ENCODE data around the gene CA11. TPM values are rescaled to one million over a fixed set of nuclear protein-coding genes. Genes with fewer than 3 reads are reported as not detected.
A peak's percentile ranks its signal among the peaks of the same experiment; 100 is the strongest.

Gene CA11
- total and polyA plus RNA-seq, 9 of the 15 experiments (the other 6 are each of a cell fraction or from before 2014, with no cell fraction given): 2.9 to 19.9 (median 8.3) TPM

DNA sequence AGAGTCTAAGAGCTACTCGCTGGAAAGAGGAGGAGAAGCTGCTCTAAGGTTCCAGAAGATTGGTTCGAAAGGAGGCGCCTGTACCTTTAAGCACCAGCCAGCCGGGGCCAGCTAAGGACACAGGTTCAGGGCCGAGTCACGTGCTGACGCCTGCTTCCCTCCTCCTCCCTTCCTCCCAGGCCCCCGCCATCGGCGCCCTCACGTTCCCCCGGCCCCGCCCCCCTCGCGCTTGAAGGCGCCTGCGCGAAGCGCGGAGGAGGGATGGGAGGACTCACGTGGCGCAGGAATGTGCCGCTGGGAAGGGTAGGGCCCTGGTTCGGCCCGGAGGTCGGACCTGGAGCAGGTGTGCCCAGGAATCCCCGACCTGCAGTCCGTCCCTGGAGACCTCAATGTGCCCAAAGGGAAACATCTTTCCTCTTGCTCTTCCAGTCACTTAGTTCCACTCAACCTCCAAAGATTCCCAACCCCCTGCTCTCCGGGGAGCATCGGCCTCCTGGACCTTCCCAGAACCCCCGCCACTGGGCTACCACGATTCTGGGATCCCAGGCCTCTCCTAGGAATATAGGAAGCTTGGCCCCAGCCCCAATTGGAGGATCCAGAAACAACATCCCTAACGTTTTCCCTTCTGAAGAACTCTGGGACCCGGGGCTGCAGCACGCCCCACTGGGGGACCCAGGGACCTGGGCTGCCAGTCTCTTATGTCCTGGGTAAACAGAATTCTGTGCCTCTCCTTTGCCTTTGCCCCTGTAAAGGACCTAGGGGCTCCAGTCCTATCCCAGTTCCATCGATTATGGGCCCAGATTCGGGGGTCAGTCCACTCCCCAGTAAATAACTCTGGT, 11.3 kb downstream of the CA11 start (continued):
- TF ChIP-seq SMARCB1 (IDR thresholded peaks at IDR 0.05; ENCODE audit: insufficient read length, low read depth): no peak
- TF ChIP-seq MTA3 (IDR thresholded peaks at IDR 0.05; ENCODE audit: borderline replicate concordance): peak; percentile 38; the same call in 1 of the 2 replicates
- TF ChIP-seq, protein P1, sequence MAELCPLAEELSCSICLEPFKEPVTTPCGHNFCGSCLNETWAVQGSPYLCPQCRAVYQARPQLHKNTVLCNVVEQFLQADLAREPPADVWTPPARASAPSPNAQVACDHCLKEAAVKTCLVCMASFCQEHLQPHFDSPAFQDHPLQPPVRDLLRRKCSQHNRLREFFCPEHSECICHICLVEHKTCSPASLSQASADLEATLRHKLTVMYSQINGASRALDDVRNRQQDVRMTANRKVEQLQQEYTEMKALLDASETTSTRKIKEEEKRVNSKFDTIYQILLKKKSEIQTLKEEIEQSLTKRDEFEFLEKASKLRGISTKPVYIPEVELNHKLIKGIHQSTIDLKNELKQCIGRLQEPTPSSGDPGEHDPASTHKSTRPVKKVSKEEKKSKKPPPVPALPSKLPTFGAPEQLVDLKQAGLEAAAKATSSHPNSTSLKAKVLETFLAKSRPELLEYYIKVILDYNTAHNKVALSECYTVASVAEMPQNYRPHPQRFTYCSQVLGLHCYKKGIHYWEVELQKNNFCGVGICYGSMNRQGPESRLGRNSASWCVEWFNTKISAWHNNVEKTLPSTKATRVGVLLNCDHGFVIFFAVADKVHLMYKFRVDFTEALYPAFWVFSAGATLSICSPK (IDR thresholded peaks at IDR 0.05; ENCODE audit: borderline replicate concordance): no peak
- TF ChIP-seq, protein P2, sequence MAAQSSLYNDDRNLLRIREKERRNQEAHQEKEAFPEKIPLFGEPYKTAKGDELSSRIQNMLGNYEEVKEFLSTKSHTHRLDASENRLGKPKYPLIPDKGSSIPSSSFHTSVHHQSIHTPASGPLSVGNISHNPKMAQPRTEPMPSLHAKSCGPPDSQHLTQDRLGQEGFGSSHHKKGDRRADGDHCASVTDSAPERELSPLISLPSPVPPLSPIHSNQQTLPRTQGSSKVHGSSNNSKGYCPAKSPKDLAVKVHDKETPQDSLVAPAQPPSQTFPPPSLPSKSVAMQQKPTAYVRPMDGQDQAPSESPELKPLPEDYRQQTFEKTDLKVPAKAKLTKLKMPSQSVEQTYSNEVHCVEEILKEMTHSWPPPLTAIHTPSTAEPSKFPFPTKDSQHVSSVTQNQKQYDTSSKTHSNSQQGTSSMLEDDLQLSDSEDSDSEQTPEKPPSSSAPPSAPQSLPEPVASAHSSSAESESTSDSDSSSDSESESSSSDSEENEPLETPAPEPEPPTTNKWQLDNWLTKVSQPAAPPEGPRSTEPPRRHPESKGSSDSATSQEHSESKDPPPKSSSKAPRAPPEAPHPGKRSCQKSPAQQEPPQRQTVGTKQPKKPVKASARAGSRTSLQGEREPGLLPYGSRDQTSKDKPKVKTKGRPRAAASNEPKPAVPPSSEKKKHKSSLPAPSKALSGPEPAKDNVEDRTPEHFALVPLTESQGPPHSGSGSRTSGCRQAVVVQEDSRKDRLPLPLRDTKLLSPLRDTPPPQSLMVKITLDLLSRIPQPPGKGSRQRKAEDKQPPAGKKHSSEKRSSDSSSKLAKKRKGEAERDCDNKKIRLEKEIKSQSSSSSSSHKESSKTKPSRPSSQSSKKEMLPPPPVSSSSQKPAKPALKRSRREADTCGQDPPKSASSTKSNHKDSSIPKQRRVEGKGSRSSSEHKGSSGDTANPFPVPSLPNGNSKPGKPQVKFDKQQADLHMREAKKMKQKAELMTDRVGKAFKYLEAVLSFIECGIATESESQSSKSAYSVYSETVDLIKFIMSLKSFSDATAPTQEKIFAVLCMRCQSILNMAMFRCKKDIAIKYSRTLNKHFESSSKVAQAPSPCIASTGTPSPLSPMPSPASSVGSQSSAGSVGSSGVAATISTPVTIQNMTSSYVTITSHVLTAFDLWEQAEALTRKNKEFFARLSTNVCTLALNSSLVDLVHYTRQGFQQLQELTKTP (IDR thresholded peaks at IDR 0.05; ENCODE audit: low read depth in 1 of 2, partially characterized antibody in 2 of 2): peak; percentile 13 to 36
- TF ChIP-seq ZNF584 (CRISPR knock-in tag; IDR thresholded peaks at IDR 0.05; ENCODE audit: low read depth): no peak
- no peak for TF ChIP-seq TRIM28 (IDR thresholded peaks at IDR 0.05)
- no peak for TF ChIP-seq CEBPG (CRISPR knock-in tag; IDR thresholded peaks at IDR 0.05)
- no peak for TF ChIP-seq CEBPG (tag; conservative IDR thresholded peaks at IDR 0.05 in 1 of 2, IDR thresholded peaks at IDR 0.05 in 1 of 2)
- no peak for TF ChIP-seq ETV6 (IDR thresholded peaks at IDR 0.05; ENCODE audit: borderline replicate concordance in 1 of 2, low read depth in 2 of 2, low read length in 1 of 2)
- no peak for TF ChIP-seq ETV6 (CRISPR knock-in tag; IDR thresholded peaks at IDR 0.05; ENCODE audit: borderline replicate concordance)
- peak; percentile 39 to 80; a peak in 2 of 4 replicates for TF ChIP-seq FOXK2 (conservative IDR thresholded peaks at IDR 0.05 in 1 of 2, IDR thresholded peaks at IDR 0.05 in 1 of 2; ENCODE audit: low read depth in 2 of 2)
- TF ChIP-seq MTF1 (CRISPR knock-in tag; IDR thresholded peaks at IDR 0.05; ENCODE audit: borderline replicate concordance): no peak
- TF ChIP-seq ZNF79 (CRISPR knock-in tag; IDR thresholded peaks at IDR 0.05; ENCODE audit: low read depth): no peak
- TF ChIP-seq, protein P3, sequence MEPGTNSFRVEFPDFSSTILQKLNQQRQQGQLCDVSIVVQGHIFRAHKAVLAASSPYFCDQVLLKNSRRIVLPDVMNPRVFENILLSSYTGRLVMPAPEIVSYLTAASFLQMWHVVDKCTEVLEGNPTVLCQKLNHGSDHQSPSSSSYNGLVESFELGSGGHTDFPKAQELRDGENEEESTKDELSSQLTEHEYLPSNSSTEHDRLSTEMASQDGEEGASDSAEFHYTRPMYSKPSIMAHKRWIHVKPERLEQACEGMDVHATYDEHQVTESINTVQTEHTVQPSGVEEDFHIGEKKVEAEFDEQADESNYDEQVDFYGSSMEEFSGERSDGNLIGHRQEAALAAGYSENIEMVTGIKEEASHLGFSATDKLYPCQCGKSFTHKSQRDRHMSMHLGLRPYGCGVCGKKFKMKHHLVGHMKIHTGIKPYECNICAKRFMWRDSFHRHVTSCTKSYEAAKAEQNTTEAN (CRISPR knock-in tag; IDR thresholded peaks at IDR 0.05): no peak
- TF ChIP-seq, protein P4, sequence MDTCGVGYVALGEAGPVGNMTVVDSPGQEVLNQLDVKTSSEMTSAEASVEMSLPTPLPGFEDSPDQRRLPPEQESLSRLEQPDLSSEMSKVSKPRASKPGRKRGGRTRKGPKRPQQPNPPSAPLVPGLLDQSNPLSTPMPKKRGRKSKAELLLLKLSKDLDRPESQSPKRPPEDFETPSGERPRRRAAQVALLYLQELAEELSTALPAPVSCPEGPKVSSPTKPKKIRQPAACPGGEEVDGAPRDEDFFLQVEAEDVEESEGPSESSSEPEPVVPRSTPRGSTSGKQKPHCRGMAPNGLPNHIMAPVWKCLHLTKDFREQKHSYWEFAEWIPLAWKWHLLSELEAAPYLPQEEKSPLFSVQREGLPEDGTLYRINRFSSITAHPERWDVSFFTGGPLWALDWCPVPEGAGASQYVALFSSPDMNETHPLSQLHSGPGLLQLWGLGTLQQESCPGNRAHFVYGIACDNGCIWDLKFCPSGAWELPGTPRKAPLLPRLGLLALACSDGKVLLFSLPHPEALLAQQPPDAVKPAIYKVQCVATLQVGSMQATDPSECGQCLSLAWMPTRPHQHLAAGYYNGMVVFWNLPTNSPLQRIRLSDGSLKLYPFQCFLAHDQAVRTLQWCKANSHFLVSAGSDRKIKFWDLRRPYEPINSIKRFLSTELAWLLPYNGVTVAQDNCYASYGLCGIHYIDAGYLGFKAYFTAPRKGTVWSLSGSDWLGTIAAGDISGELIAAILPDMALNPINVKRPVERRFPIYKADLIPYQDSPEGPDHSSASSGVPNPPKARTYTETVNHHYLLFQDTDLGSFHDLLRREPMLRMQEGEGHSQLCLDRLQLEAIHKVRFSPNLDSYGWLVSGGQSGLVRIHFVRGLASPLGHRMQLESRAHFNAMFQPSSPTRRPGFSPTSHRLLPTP (IDR thresholded peaks at IDR 0.05; ENCODE audit: borderline replicate concordance, extremely low read depth, insufficient read length): no peak
- no peak for TF ChIP-seq CBFB (CRISPR knock-in tag; IDR thresholded peaks at IDR 0.05)

All from K562 (cell line).